Right cardiac atrium (tissue), 5 donors: ENCODE measurements around the gene ANKRD61. TPM values are rescaled to one million over a fixed set of nuclear protein-coding genes. Genes with fewer than 3 reads are reported as not detected.

ENCODE experiments used
- ATAC-seq, 2 donors: fragments of 200-7000 bp; cut with Tn5 transposase; one replicate each; pipeline versions ENCODE4 v1.8.0 to v1.9.1; 2020; ENCODE audit warnings: moderate library complexity in 2 of 2, mild to moderate bottlenecking in 1 of 2
- DNase-seq, 3 donors: peaks; one replicate each; pipeline ENCODE4 v3.0.0-alpha.2; 2020
- H3K27ac ChIP-seq: one replicate; pipeline ENCODE4 v1.5.1; 2013; ENCODE audit warnings: mild to moderate bottlenecking, low read length, control low read depth, moderate library complexity
- H3K27me3 ChIP-seq: one replicate; pipeline ENCODE4 v1.6.1; 2013; ENCODE audit not compliant: control insufficient read depth, insufficient read depth
- H3K4me1 ChIP-seq: one replicate; pipeline ENCODE4 v1.6.1; 2013; ENCODE audit warnings: low read length; ENCODE audit not compliant: control insufficient read depth, insufficient read depth
- H3K4me3 ChIP-seq: one replicate; pipeline ENCODE4 v1.5.1; 2013; ENCODE audit warnings: low read length, control low read depth
- H3K9me3 ChIP-seq: one replicate; pipeline ENCODE4 v1.6.1; 2013; ENCODE audit warnings: low read length; ENCODE audit not compliant: control insufficient read depth
- WGBS: extraction: QIAGEN DNeasy Blood & Tissue Kit; methylation state at CpG from one replicate; pipeline ENCODE4 v1.1.7; 2013; 5-methylcytosine and 5-hydroxymethylcytosine counted together
- intact Hi-C, 4 donors: fragments of 100-400 bp; cut with DNase I; formaldehyde crosslinking; loops; one replicate each; pipeline versions ENCODE4 v1.11.0 to v1.14.0; 2022 to 2023
- polyA plus RNA-seq: library from polyadenylated mRNA; stranded (reverse); fragments of 200-250 nt; gene quantifications from one replicate; pipeline ENCODE4 v1.2.3, GENCODE V29; 2013
- total RNA-seq, 4 donors: library from RNA; stranded (reverse); fragmentation: NEBNext Ultra II Directional; extraction: Animal tissue kit (Norgen Biotek cat#: 25700); gene quantifications; one replicate each; pipeline ENCODE4 v1.2.1, GENCODE V29; 2021
- donor health status: healthy with polysubstance abuse.
- donor health status: DM: no; HTN: yes; CAD: no.
- donor health status: DM: no; HTN: no; CAD: no.
- donor health status: DM: no; HTN: yes; CAD: no; lungs with severe emphysema.
- donor health status: DM: yes; HTN: yes; CAD: no.

Gene ANKRD61
- total and polyA plus RNA-seq, 5 donors, result 0.11 TPM; not detected in 4

- Histone ChIP-seq H3K27me3 (no peaks in the 10 kb centered on the region), H3K9me3 (no peaks in the 10 kb centered on the region), H3K4me1 (no peaks in the 10 kb centered on the region), H3K4me3 (no peak overlapping the region), H3K27ac (no peak overlapping the region)
- peak; percentile 61 to 77 for ATAC-seq
- intact Hi-C loops, result no loop called here
- 74% methylated on average over 8 of the region's 8 CpGs for WGBS
- DNase-seq, result peak; percentile 72 to 87 (median 82)
Observed at GRCh38 chr7:6015917-6016652, 15.1 kb upstream of the ANKRD61 start.

- intact Hi-C loops, result no loop called here
Observed at GRCh38 chr7:6016653-6016966, 14.6 kb upstream of the ANKRD61 start.

GRCh38 chr7:6020371-6021286 is 10.5 kb upstream of the ANKRD61 start:
- 88% methylated on average over 11 of the region's 11 CpGs for WGBS
- H3K9me3 ChIP-seq, result no peaks in the 10 kb centered on the region
- intact Hi-C loops, result no loop called here
- no peak overlapping the region for H3K27ac ChIP-seq
- H3K27me3 ChIP-seq, result no peaks in the 10 kb centered on the region
- no peaks in the 10 kb centered on the region for H3K4me1 ChIP-seq
- H3K4me3 ChIP-seq, result no peak overlapping the region
- no peak for ATAC-seq
- no peak for DNase-seq

More at GRCh38 chr7:6016653-6016966, 14.6 kb upstream of the ANKRD61 start:
- 91% methylated on average over 8 of the region's 8 CpGs for WGBS
- H3K4me3 ChIP-seq, result no peak overlapping the region
- no peaks in the 10 kb centered on the region for H3K27me3 ChIP-seq
- H3K27ac ChIP-seq, result no peak overlapping the region
- DNase-seq (no peak), ATAC-seq (no peak)
- no peaks in the 10 kb centered on the region for H3K4me1 ChIP-seq
- H3K9me3 ChIP-seq, result no peaks in the 10 kb centered on the region

- Histone ChIP-seq H3K4me3 (no peak overlapping the region), H3K27ac (no peak overlapping the region), H3K27me3 (no peaks in the 10 kb centered on the region), H3K9me3 (no peaks in the 10 kb centered on the region), H3K4me1 (no peaks in the 10 kb centered on the region)
- ATAC-seq (no peak), DNase-seq (no peak)
- WGBS, result 89% methylated on average over 3 of the region's 3 CpGs
- intact Hi-C loops, result no loop called here
Observed at GRCh38 chr7:6022707-6023106, 8.5 kb upstream of the ANKRD61 start.

GRCh38 chr7:6023974-6024435 is 7.2 kb upstream of the ANKRD61 start:
- WGBS, result 86% methylated on average over 7 of the region's 7 CpGs
- DNase-seq, result no peak
- Histone ChIP-seq H3K27ac (no peak overlapping the region), H3K9me3 (no peaks in the 10 kb centered on the region), H3K4me1 (no peaks in the 10 kb centered on the region), H3K27me3 (no peaks in the 10 kb centered on the region), H3K4me3 (no peak overlapping the region)
- ATAC-seq, result no peak
- intact Hi-C loops, result no loop called here

GRCh38 chr7:6026011-6026819 is 5.0 kb upstream of the ANKRD61 start:
- DNase-seq, result peak; percentile 68 to 85 (median 84)
- Histone ChIP-seq H3K4me1 (no peaks in the 10 kb centered on the region), H3K9me3 (no peaks in the 10 kb centered on the region), H3K4me3 (no peak overlapping the region), H3K27me3 (no peaks in the 10 kb centered on the region), H3K27ac (peak overlapping the region; percentile 74)
- ATAC-seq, result peak; percentile 87 to 94
- WGBS, result 77% methylated on average over 22 of the region's 22 CpGs
- intact Hi-C loops, result no loop called here

GRCh38 chr7:6026820-6027311 is 4.3 kb upstream of the ANKRD61 start:
- Histone ChIP-seq H3K4me1 (no peaks in the 10 kb centered on the region), H3K27me3 (no peaks in the 10 kb centered on the region), H3K9me3 (no peaks in the 10 kb centered on the region), H3K27ac (peak overlapping the region; percentile 2), H3K4me3 (no peak overlapping the region)
- 76% methylated on average over 12 of the region's 12 CpGs for WGBS
- ATAC-seq, result peak; percentile 49 to 69
- intact Hi-C loops, result no loop called here
- no peak for DNase-seq

- no peaks in the 10 kb centered on the region for H3K27me3 ChIP-seq
- ATAC-seq (no peak), DNase-seq (no peak)
- no peaks in the 10 kb centered on the region for H3K9me3 ChIP-seq
- H3K4me3 ChIP-seq, result no peak overlapping the region
- intact Hi-C loops, result no loop called here
- no peak overlapping the region for H3K27ac ChIP-seq
- 98% methylated on average over 1 of the region's 1 CpG for WGBS
- no peaks in the 10 kb centered on the region for H3K4me1 ChIP-seq
Observed at GRCh38 chr7:6027806-6028365, 3.3 kb upstream of the ANKRD61 start.

GRCh38 chr7:6028563-6028962 is 2.6 kb upstream of the ANKRD61 start:
- ATAC-seq, result no peak
- Histone ChIP-seq H3K27me3 (no peaks in the 10 kb centered on the region), H3K4me1 (no peaks in the 10 kb centered on the region), H3K4me3 (no peak overlapping the region), H3K9me3 (no peaks in the 10 kb centered on the region), H3K27ac (no peak overlapping the region)
- DNase-seq, result no peak
- WGBS, result 92% methylated on average over 5 of the region's 5 CpGs
- intact Hi-C loops, result no loop called here

- Histone ChIP-seq H3K4me3 (no peak overlapping the region), H3K4me1 (no peaks in the 10 kb centered on the region), H3K27me3 (no peaks in the 10 kb centered on the region), H3K27ac (no peak overlapping the region), H3K9me3 (no peaks in the 10 kb centered on the region)
- 86% methylated on average over 3 of the region's 3 CpGs for WGBS
- intact Hi-C loops, result no loop called here
- no peak for ATAC-seq
- DNase-seq, result no peak
Observed at GRCh38 chr7:6031567-6031966, 391 bp downstream of the ANKRD61 start.
